ENCODE measurements around the gene PLXDC2. TPM values are rescaled to one million over a fixed set of nuclear protein-coding genes. Genes with fewer than 3 reads are reported as not detected.

The PLXDC2 gene
- total and polyA plus RNA-seq, 2 experiments from 2014 or later = 13.5 to 19.4 TPM

GRCh38 chr10:19877466-19878255 is 61.4 kb downstream of the PLXDC2 start:
- H3K9me3 Mint-ChIP-seq = peaks cover 3% of the 10 kb centered on the region; the same call in 1 of the 3 replicates
- Histone ChIP-seq H3F3A (replicated peaks; ENCODE audit: low read depth) (no peaks in the 10 kb centered on the region), H3K4me3 (no peak overlapping the region), H3K27ac (ENCODE audit: low read depth) (no peak overlapping the region), H3K4me1 (ENCODE audit: insufficient read depth) (peaks cover 8% of the 10 kb centered on the region; the same call in 1 of the 2 replicates), H3K27me3 (ENCODE audit: insufficient read depth) (no peaks in the 10 kb centered on the region), H4K20me1 (replicated peaks; ENCODE audit: insufficient read depth) (no peaks in the 10 kb centered on the region), H3K36me3 (ENCODE audit: insufficient read depth) (no peaks in the 10 kb centered on the region), H3K79me2 (replicated peaks; ENCODE audit: insufficient read depth) (peaks cover 94% of the 10 kb centered on the region), H3K9me2 (ENCODE audit: insufficient read depth) (no peaks in the 10 kb centered on the region), H2AFZ (no peak overlapping the region), H3K4me2 (no peak overlapping the region)
- TF ChIP-seq POLR2AphosphoS5 (IDR thresholded peaks at IDR 0.05; ENCODE audit: low read depth) = no peak
- TF ChIP-seq EZH2phosphoT487 (IDR thresholded peaks at IDR 0.05; ENCODE audit: unreplicated experiment) = no peak
- TF ChIP-seq REST (IDR thresholded peaks at IDR 0.05; ENCODE audit: unreplicated experiment) = no peak
- TF ChIP-seq, protein P1, sequence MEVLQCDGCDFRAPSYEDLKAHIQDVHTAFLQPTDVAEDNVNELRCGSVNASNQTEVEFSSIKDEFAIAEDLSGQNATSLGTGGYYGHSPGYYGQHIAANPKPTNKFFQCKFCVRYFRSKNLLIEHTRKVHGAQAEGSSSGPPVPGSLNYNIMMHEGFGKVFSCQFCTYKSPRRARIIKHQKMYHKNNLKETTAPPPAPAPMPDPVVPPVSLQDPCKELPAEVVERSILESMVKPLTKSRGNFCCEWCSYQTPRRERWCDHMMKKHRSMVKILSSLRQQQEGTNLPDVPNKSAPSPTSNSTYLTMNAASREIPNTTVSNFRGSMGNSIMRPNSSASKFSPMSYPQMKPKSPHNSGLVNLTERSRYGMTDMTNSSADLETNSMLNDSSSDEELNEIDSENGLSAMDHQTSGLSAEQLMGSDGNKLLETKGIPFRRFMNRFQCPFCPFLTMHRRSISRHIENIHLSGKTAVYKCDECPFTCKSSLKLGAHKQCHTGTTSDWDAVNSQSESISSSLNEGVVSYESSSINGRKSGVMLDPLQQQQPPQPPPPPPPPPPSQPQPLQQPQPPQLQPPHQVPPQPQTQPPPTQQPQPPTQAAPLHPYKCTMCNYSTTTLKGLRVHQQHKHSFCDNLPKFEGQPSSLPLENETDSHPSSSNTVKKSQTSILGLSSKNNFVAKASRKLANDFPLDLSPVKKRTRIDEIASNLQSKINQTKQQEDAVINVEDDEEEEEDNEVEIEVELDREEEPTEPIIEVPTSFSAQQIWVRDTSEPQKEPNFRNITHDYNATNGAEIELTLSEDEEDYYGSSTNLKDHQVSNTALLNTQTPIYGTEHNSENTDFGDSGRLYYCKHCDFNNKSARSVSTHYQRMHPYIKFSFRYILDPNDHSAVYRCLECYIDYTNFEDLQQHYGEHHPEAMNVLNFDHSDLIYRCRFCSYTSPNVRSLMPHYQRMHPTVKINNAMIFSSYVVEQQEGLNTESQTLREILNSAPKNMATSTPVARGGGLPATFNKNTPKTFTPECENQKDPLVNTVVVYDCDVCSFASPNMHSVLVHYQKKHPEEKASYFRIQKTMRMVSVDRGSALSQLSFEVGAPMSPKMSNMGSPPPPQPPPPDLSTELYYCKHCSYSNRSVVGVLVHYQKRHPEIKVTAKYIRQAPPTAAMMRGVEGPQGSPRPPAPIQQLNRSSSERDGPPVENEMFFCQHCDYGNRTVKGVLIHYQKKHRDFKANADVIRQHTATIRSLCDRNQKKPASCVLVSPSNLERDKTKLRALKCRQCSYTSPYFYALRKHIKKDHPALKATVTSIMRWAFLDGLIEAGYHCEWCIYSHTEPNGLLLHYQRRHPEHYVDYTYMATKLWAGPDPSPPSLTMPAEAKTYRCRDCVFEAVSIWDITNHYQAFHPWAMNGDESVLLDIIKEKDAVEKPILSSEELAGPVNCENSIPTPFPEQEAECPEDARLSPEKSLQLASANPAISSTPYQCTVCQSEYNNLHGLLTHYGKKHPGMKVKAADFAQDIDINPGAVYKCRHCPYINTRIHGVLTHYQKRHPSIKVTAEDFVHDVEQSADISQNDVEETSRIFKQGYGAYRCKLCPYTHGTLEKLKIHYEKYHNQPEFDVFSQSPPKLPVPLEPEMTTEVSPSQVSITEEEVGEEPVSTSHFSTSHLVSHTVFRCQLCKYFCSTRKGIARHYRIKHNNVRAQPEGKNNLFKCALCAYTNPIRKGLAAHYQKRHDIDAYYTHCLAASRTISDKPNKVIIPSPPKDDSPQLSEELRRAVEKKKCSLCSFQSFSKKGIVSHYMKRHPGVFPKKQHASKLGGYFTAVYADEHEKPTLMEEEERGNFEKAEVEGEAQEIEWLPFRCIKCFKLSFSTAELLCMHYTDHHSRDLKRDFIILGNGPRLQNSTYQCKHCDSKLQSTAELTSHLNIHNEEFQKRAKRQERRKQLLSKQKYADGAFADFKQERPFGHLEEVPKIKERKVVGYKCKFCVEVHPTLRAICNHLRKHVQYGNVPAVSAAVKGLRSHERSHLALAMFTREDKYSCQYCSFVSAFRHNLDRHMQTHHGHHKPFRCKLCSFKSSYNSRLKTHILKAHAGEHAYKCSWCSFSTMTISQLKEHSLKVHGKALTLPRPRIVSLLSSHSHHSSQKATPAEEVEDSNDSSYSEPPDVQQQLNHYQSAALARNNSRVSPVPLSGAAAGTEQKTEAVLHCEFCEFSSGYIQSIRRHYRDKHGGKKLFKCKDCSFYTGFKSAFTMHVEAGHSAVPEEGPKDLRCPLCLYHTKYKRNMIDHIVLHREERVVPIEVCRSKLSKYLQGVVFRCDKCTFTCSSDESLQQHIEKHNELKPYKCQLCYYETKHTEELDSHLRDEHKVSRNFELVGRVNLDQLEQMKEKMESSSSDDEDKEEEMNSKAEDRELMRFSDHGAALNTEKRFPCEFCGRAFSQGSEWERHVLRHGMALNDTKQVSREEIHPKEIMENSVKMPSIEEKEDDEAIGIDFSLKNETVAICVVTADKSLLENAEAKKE (CRISPR knock-in tag; IDR thresholded peaks at IDR 0.05) = no peak
- TF ChIP-seq ZNF114 (CRISPR knock-in tag; IDR thresholded peaks at IDR 0.05) = no peak
- TF ChIP-seq ZNF331 (CRISPR knock-in tag; IDR thresholded peaks at IDR 0.05; ENCODE audit: low read depth) = no peak
- TF ChIP-seq EZH2 (IDR thresholded peaks at IDR 0.05; ENCODE audit: low read depth, unreplicated experiment) = no peak
- TF ChIP-seq JUNB (IDR thresholded peaks at IDR 0.05; ENCODE audit: unreplicated experiment) = no peak
- no peak for TF ChIP-seq STAT1 (IDR thresholded peaks at IDR 0.05; ENCODE audit: unreplicated experiment)
- TF ChIP-seq, protein P2, sequence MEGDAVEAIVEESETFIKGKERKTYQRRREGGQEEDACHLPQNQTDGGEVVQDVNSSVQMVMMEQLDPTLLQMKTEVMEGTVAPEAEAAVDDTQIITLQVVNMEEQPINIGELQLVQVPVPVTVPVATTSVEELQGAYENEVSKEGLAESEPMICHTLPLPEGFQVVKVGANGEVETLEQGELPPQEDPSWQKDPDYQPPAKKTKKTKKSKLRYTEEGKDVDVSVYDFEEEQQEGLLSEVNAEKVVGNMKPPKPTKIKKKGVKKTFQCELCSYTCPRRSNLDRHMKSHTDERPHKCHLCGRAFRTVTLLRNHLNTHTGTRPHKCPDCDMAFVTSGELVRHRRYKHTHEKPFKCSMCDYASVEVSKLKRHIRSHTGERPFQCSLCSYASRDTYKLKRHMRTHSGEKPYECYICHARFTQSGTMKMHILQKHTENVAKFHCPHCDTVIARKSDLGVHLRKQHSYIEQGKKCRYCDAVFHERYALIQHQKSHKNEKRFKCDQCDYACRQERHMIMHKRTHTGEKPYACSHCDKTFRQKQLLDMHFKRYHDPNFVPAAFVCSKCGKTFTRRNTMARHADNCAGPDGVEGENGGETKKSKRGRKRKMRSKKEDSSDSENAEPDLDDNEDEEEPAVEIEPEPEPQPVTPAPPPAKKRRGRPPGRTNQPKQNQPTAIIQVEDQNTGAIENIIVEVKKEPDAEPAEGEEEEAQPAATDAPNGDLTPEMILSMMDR (conservative IDR thresholded peaks at IDR 0.05; ENCODE audit: low read depth in 2 of 2) = no peak
- no peak for TF ChIP-seq CREB1 (CRISPR knock-in tag; IDR thresholded peaks at IDR 0.05; ENCODE audit: low read depth)
- ATAC-seq (no peak), DNase-seq (ENCODE audit: low spot score) (peak; percentile 12)
- no peak overlapping the region for H3K4me3 Mint-ChIP-seq
- peaks cover 20% of the 10 kb centered on the region for H3K4me1 Mint-ChIP-seq
- H3K36me3 Mint-ChIP-seq (ENCODE audit: low read depth) = peaks cover 7% of the 10 kb centered on the region
- H3K27ac Mint-ChIP-seq = no peak overlapping the region
- H3K27me3 Mint-ChIP-seq (ENCODE audit: insufficient read depth, low read depth, poor library complexity) = no peaks in the 10 kb centered on the region
